ENCODE data around the gene PPIL4.

The PPIL4 gene

GRCh38 chr6:149457316-149457884 lies 88.4 kb downstream of the PPIL4 start:
- no peak for DNase-seq

- no peak for DNase-seq
Observed at GRCh38 chr6:149456311-149457021, 89.4 kb downstream of the PPIL4 start.

DNA sequence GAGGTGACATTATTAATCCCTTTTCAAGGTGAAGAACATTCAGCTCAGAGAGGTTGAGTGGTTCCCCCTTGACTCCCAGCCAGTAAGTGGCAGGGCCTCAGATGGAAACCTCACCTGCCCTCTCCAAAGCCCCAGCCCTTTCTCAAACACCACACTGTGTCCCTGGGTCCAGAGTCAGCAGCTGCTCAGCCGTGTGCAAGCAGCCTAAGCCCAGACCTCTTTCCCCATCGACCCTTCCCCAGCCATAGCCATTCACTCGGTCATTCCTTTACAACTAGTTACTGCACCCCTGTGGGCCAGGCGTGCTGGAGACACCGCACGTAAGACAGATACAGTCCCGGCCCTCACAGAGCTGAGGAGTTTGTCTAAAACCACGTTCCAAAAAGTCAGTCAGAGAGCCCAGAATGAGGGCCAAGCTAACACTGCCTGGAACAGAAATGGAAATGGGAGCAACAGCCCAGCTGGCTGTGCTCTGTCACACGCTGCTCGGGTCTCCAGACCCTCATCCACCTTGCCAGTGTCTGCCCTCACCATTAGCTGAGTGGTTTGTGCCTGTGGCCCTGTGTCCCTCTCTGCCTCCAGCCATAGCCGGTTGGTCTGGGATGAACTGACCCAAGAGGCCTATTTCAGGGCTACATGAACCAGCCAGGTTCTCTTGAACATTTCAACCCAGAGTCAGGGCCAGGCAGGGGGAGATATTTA lies 90.7 kb downstream of the PPIL4 start:
- no peak for DNase-seq
